Measurements from ENCODE around the gene SLU7. TPM values are rescaled to one million over a fixed set of nuclear protein-coding genes. Genes with fewer than 3 reads are reported as not detected.
A peak's percentile ranks its signal among the peaks of the same experiment; 100 is the strongest.

The SLU7 gene
- total RNA-seq (ENCODE audit: unreplicated experiment): 53.1 TPM
- long read RNA-seq, partial matches to known transcripts: 19 of 25 reads
- long read RNA-seq, other reads (novel, unspliced or antisense): 5 of 25 reads

GRCh38 chr5:160418561-160419457, at the start of gene SLU7:
Gene SLU7, minus strand, starts transcription at chr5:160419081. Its CDS starts 3,787 bp downstream, at chr5:160415294.
- no peaks in the 10 kb centered on the region for H3K9me3 Mint-ChIP-seq (ENCODE audit: unreplicated experiment)
- H3K27me3 Mint-ChIP-seq (ENCODE audit: unreplicated experiment): peaks cover 11% of the 10 kb centered on the region
- peaks cover 32% of the 10 kb centered on the region for H3K4me1 Mint-ChIP-seq (ENCODE audit: unreplicated experiment)
- H3K36me3 Mint-ChIP-seq (ENCODE audit: low read depth, unreplicated experiment): no peaks in the 10 kb centered on the region
- H3K4me3 Mint-ChIP-seq (ENCODE audit: unreplicated experiment): peak within 1 kb of the TSS; percentile 98
- peak within 1 kb of the TSS; percentile 100 for H3K27ac Mint-ChIP-seq (ENCODE audit: unreplicated experiment)
- DNase-seq (ENCODE audit: low spot score): peak; percentile 95
- no peak for TF ChIP-seq CTCF (IDR thresholded peaks at IDR 0.05; ENCODE audit: unreplicated experiment)

- no peaks in the 10 kb centered on the region for H3K27me3 Mint-ChIP-seq (ENCODE audit: unreplicated experiment)
- no peaks in the 10 kb centered on the region for H3K36me3 Mint-ChIP-seq (ENCODE audit: low read depth, unreplicated experiment)
- no peak for TF ChIP-seq CTCF (IDR thresholded peaks at IDR 0.05; ENCODE audit: unreplicated experiment)
- no peaks in the 10 kb centered on the region for H3K9me3 Mint-ChIP-seq (ENCODE audit: unreplicated experiment)
- H3K4me3 Mint-ChIP-seq (ENCODE audit: unreplicated experiment): no peak overlapping the region
- H3K27ac Mint-ChIP-seq (ENCODE audit: unreplicated experiment): no peak overlapping the region
- H3K4me1 Mint-ChIP-seq (ENCODE audit: unreplicated experiment): peaks cover 28% of the 10 kb centered on the region
- no peak for DNase-seq (ENCODE audit: low spot score)
Measured at GRCh38 chr5:160468363-160468975, 49.6 kb upstream of the SLU7 start.

- Mint-ChIP-seq H3K9me3 (ENCODE audit: unreplicated experiment) (no peaks in the 10 kb centered on the region), H3K4me3 (ENCODE audit: unreplicated experiment) (no peak overlapping the region), H3K4me1 (ENCODE audit: unreplicated experiment) (peaks cover 28% of the 10 kb centered on the region), H3K36me3 (ENCODE audit: low read depth, unreplicated experiment) (no peaks in the 10 kb centered on the region), H3K27me3 (ENCODE audit: unreplicated experiment) (no peaks in the 10 kb centered on the region), H3K27ac (ENCODE audit: unreplicated experiment) (peak overlapping the region; percentile 53)
- no peak for TF ChIP-seq CTCF (IDR thresholded peaks at IDR 0.05; ENCODE audit: unreplicated experiment)
- peak; percentile 47 for DNase-seq (ENCODE audit: low spot score)
Measured at GRCh38 chr5:160467555-160468362, 48.9 kb upstream of the SLU7 start.

GRCh38 chr5:160466889-160467554, 48.1 kb upstream of the SLU7 start:
- TF ChIP-seq CTCF (IDR thresholded peaks at IDR 0.05; ENCODE audit: unreplicated experiment): no peak
- Mint-ChIP-seq H3K27ac (ENCODE audit: unreplicated experiment) (no peak overlapping the region), H3K4me1 (ENCODE audit: unreplicated experiment) (peaks cover 27% of the 10 kb centered on the region), H3K4me3 (ENCODE audit: unreplicated experiment) (no peak overlapping the region), H3K36me3 (ENCODE audit: low read depth, unreplicated experiment) (no peaks in the 10 kb centered on the region), H3K27me3 (ENCODE audit: unreplicated experiment) (no peaks in the 10 kb centered on the region), H3K9me3 (ENCODE audit: unreplicated experiment) (no peaks in the 10 kb centered on the region)
- no peak for DNase-seq (ENCODE audit: low spot score)

Measured in endothelial cell (in vitro differentiated cells).